Adrenal gland (tissue), 5 donors: ENCODE results near the gene TRIP10.

Source experiments
- CTCF ChIP-seq, 6 experiments: fragments of 450-650 bp in 4 of 6; fragments of 200-600 bp in 2 of 6; sonication (generic) in 1 of 6; IDR thresholded peaks; 1 replicate in 5 of 6; 2 replicates in 1 of 6; pipeline versions ENCODE4 v1.5.1 to v1.8.0; 2016 to 2021; ENCODE audit warnings: antibody characterized with exemption in 6 of 6, mild to moderate bottlenecking in 2 of 6, moderate library complexity in 1 of 6
- POLR2A ChIP-seq, 2 donors: fragments of 450-650 bp; IDR thresholded peaks; one replicate each; pipeline ENCODE4 v1.6.1; 2017; ENCODE audit warnings: antibody characterized with exemption in 2 of 2, mild to moderate bottlenecking in 2 of 2, moderate library complexity in 1 of 2
- donor health status: DM: no; HTN: no; CAD: no.

- TF ChIP-seq CTCF (IDR thresholded peaks at IDR 0.05) = no peak
- no peak for TF ChIP-seq POLR2A (IDR thresholded peaks at IDR 0.05)
Measured at GRCh38 chr19:6721138-6721474, 18.4 kb upstream of the TRIP10 start.
